Suprapubic skin (tissue), 4 donors: Measurements from ENCODE around the gene NR2F2. TPM values are rescaled to one million over a fixed set of nuclear protein-coding genes. Genes with fewer than 3 reads are reported as not detected.

Source experiments
- DNase-seq, 2 donors: peaks; one replicate each; pipeline ENCODE4 v3.0.0-alpha.2; 2019; ENCODE audit warnings: low spot score in 2 of 2
- H3K27ac ChIP-seq: fragments of 200-600 bp; sonication (generic); one replicate; pipeline ENCODE4 v1.5.1; 2019
- H3K27me3 ChIP-seq: fragments of 200-600 bp; sonication (generic); one replicate; pipeline ENCODE4 v1.5.1; 2019
- H3K36me3 ChIP-seq: fragments of 200-600 bp; sonication (generic); one replicate; pipeline ENCODE4 v1.5.1; 2019
- H3K4me1 ChIP-seq: fragments of 200-600 bp; sonication (generic); one replicate; pipeline ENCODE4 v1.5.1; 2019
- H3K4me3 ChIP-seq: fragments of 200-600 bp; sonication (generic); one replicate; pipeline ENCODE4 v1.5.1; 2019; ENCODE audit warnings: mild to moderate bottlenecking
- H3K9me3 ChIP-seq: fragments of 200-600 bp; sonication (generic); one replicate; pipeline ENCODE4 v1.5.1; 2019
- EP300 ChIP-seq: sonication (generic); formaldehyde crosslinking; IDR thresholded peaks from one replicate; pipeline ENCODE4 v1.6.1; 2017; ENCODE audit warnings: antibody characterized with exemption
- POLR2A ChIP-seq, 2 donors: fragments of 450-650 bp; IDR thresholded peaks; one replicate each; pipeline ENCODE4 v1.6.1; 2017; ENCODE audit warnings: antibody characterized with exemption in 2 of 2, mild to moderate bottlenecking in 2 of 2, moderate library complexity in 2 of 2
- POLR2AphosphoS5 ChIP-seq, 3 donors: sonication (generic); formaldehyde crosslinking; IDR thresholded peaks; one replicate each; pipeline ENCODE4 v1.6.1; 2017; ENCODE audit warnings: antibody characterized with exemption in 3 of 3
- WGBS: methylation state at CpG from one replicate; pipeline ENCODE4 v1.1.5; 2018; 5-methylcytosine and 5-hydroxymethylcytosine counted together
- total RNA-seq, 4 donors: library from RNA; depleted of rRNA; stranded (reverse); fragments of >200 nt; gene quantifications; one replicate each; pipeline ENCODE4 v1.1.0, GENCODE V29; 2016
- TF ChIP-seq, protein P1 (sequence below), 2 donors: fragments of 200-600 bp in 1 of 2; fragments of 450-650 bp in 1 of 2; sonication (generic) in 1 of 2; IDR thresholded peaks; one replicate each; pipeline ENCODE4 v1.5.1; 2016 to 2019; ENCODE audit warnings: antibody characterized with exemption in 2 of 2, mild to moderate bottlenecking in 1 of 2, moderate library complexity in 1 of 2

The NR2F2 gene
- total RNA-seq, 4 donors from 2014 or later = 4.0 to 12.7 (median 7.1) TPM

GRCh38 chr15:96293441-96293840 is 37.1 kb upstream of the NR2F2 start:
- Histone ChIP-seq H3K27ac (no peak overlapping the region), H3K4me3 (no peak overlapping the region), H3K4me1 (no peaks in the 10 kb centered on the region), H3K27me3 (no peaks in the 10 kb centered on the region), H3K36me3 (no peaks in the 10 kb centered on the region), H3K9me3 (peaks cover 7% of the 10 kb centered on the region)
- no peak for DNase-seq
- WGBS = 66% methylated on average over 4 of the region's 4 CpGs
- no peak for TF ChIP-seq POLR2A (IDR thresholded peaks at IDR 0.05)
- TF ChIP-seq POLR2AphosphoS5 (IDR thresholded peaks at IDR 0.05) = no peak
- TF ChIP-seq, protein P1, sequence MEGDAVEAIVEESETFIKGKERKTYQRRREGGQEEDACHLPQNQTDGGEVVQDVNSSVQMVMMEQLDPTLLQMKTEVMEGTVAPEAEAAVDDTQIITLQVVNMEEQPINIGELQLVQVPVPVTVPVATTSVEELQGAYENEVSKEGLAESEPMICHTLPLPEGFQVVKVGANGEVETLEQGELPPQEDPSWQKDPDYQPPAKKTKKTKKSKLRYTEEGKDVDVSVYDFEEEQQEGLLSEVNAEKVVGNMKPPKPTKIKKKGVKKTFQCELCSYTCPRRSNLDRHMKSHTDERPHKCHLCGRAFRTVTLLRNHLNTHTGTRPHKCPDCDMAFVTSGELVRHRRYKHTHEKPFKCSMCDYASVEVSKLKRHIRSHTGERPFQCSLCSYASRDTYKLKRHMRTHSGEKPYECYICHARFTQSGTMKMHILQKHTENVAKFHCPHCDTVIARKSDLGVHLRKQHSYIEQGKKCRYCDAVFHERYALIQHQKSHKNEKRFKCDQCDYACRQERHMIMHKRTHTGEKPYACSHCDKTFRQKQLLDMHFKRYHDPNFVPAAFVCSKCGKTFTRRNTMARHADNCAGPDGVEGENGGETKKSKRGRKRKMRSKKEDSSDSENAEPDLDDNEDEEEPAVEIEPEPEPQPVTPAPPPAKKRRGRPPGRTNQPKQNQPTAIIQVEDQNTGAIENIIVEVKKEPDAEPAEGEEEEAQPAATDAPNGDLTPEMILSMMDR (IDR thresholded peaks at IDR 0.05) = no peak
- TF ChIP-seq EP300 = no peak

DNA sequence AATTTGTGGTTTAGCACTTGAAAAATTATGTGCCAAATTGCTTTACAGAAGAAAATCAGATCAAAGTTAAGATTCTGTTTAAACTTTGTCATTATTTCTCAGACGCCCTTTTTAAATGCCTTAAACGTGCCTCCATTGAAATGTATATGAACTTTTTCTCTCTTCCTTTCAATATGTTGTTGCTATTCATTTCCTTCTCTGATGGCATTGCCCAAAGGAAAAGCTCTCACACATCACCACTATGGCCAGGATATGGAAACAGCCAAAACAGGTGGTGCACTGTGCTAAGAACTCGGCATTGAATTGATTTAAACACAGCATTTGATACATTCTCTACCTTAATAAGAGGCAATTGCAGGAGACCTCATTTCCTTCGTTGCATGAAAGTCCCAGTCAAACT is 35.7 kb upstream of the NR2F2 start:
- peaks cover 7% of the 10 kb centered on the region for H3K9me3 ChIP-seq
- TF ChIP-seq EP300 (no peak), POLR2A (IDR thresholded peaks at IDR 0.05) (no peak), POLR2AphosphoS5 (IDR thresholded peaks at IDR 0.05) (no peak)
- TF ChIP-seq, protein P1 (IDR thresholded peaks at IDR 0.05) = no peak
- WGBS = 74% methylated on average over 4 of the region's 4 CpGs
- H3K4me3 ChIP-seq = no peak overlapping the region
- no peak overlapping the region for H3K27ac ChIP-seq
- no peak for DNase-seq
- no peaks in the 10 kb centered on the region for H3K36me3 ChIP-seq
- no peaks in the 10 kb centered on the region for H3K27me3 ChIP-seq
- H3K4me1 ChIP-seq = no peaks in the 10 kb centered on the region

DNA sequence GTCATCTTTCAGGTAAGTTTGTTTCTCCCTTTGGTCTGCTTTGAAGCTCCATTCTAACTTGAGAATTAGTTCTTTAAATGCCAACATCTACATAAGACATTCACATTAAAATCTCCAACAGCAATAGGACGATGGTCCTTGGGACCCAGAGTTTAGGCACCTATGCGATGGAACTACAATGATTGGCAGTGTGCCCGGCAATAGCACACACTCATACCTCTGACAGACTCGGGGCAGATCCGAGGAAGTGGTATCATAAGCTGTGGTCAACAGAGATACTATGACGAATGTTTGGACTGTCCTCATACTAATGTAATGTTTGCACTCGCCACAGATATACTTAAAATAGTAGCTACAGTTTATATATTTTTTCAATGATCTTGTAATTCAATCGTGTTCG is 34.2 kb upstream of the NR2F2 start:
- Histone ChIP-seq H3K36me3 (no peaks in the 10 kb centered on the region), H3K27ac (no peak overlapping the region), H3K9me3 (peaks cover 7% of the 10 kb centered on the region), H3K27me3 (no peaks in the 10 kb centered on the region), H3K4me1 (no peaks in the 10 kb centered on the region), H3K4me3 (no peak overlapping the region)
- TF ChIP-seq POLR2A (IDR thresholded peaks at IDR 0.05) = no peak
- TF ChIP-seq POLR2AphosphoS5 (IDR thresholded peaks at IDR 0.05) = no peak
- TF ChIP-seq EP300 = no peak
- TF ChIP-seq, protein P1 (IDR thresholded peaks at IDR 0.05) = no peak
- DNase-seq = no peak
- 86% methylated on average over 9 of the region's 9 CpGs for WGBS

DNA sequence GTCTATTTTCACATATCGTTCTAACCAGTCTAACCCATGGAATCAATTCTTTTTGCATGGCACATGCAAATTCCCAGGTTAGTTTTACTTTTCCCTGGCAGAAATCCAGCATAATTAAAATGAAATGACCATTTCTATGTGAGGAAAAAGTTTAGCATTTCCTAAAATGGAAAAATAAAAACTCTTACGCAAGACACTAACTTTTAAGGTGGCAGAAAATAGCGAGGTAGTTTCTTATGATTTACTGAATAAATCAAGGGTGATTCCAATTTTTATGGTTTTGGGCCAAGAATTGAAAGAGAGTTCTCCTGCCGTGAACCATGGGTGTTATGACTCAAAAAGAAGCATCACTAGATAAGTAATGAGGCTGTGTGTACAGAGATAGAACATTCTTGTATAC is 32.7 kb upstream of the NR2F2 start:
- Histone ChIP-seq H3K9me3 (peaks cover 7% of the 10 kb centered on the region), H3K27ac (no peak overlapping the region), H3K36me3 (no peaks in the 10 kb centered on the region), H3K4me3 (no peak overlapping the region), H3K4me1 (no peaks in the 10 kb centered on the region), H3K27me3 (no peaks in the 10 kb centered on the region)
- DNase-seq = no peak
- no peak for TF ChIP-seq EP300
- no peak for TF ChIP-seq POLR2AphosphoS5 (IDR thresholded peaks at IDR 0.05)
- no peak for TF ChIP-seq POLR2A (IDR thresholded peaks at IDR 0.05)
- TF ChIP-seq, protein P1 (IDR thresholded peaks at IDR 0.05) = no peak
- WGBS = 91% methylated on average over 4 of the region's 4 CpGs

- TF ChIP-seq POLR2AphosphoS5 (IDR thresholded peaks at IDR 0.05) (no peak), POLR2A (IDR thresholded peaks at IDR 0.05) (no peak), EP300 (no peak)
- TF ChIP-seq, protein P1 (IDR thresholded peaks at IDR 0.05) = no peak
- Histone ChIP-seq H3K36me3 (no peaks in the 10 kb centered on the region), H3K4me3 (no peak overlapping the region), H3K4me1 (no peaks in the 10 kb centered on the region), H3K27me3 (no peaks in the 10 kb centered on the region), H3K27ac (no peak overlapping the region), H3K9me3 (peaks cover 7% of the 10 kb centered on the region)
- no peak for DNase-seq
- WGBS = 95% methylated on average over 2 of the region's 2 CpGs
Observed at GRCh38 chr15:96298217-96298616, 32.3 kb upstream of the NR2F2 start.
